PC-9 (cell line): ENCODE measurements around the gene TMEM244.

ENCODE experiments used
- CTCF ChIP-seq: fragments of 200-600 bp; sonication (generic); conservative IDR thresholded peaks from 2 replicates; pipeline ENCODE4 v1.6.1; 2017; ENCODE audit warnings: mixed run types, antibody characterized with exemption, mild to moderate bottlenecking, moderate library complexity
- EZH2 ChIP-seq: fragments of 200-600 bp; sonication (generic); IDR thresholded peaks from 2 replicates; pipeline ENCODE4 v1.8.0; 2017; ENCODE audit warnings: antibody characterized with exemption, low read depth

GRCh38 chr6:129818251-129818650 lies 42.9 kb downstream of the TMEM244 start:
- TF ChIP-seq CTCF (no peak), EZH2 (no peak)
